A549 (cell line): ENCODE results near the gene SARS1. TPM values are rescaled to one million over a fixed set of nuclear protein-coding genes. Genes with fewer than 3 reads are reported as not detected.

Source experiments
- ATAC-seq, 2 experiments: fragments of 200-7000 bp in 1 of 2; fragments of >200 bp in 1 of 2; cut with Nextera tagmentation in 1 of 2; cut with Tn5 transposase in 1 of 2; 3 replicates each; pipeline versions ENCODE4 v1.8.0 to v1.9.1; 2018 to 2020; ENCODE audit warnings: mild to moderate bottlenecking in 1 of 2, moderate library complexity in 1 of 2
- CTCF ChIA-PET: fragments of 300-600 bp; sonication (Branson Sonifier 250); formaldehyde crosslinking; extraction: SDS; loops from one replicate; lab custom pipeline; 2021; ENCODE audit warnings: antibody characterized with exemption, inconsistent platforms; lab: Yijun Ruan, JAX
- POLR2A ChIA-PET: fragments of 350-600 bp; formaldehyde crosslinking; extraction: SDS; loops from one replicate; lab custom pipeline; 2021; ENCODE audit warnings: antibody characterized with exemption, inconsistent platforms; lab: Yijun Ruan, JAX
- DNase-seq, 2 experiments: peaks; one replicate each; pipeline versions ENCODE4 v3.0.0 to v3.0.0-alpha.2; 2011 to 2016; ENCODE audit warnings: low read depth in 1 of 2, low spot score in 1 of 2
- FAIRE-seq: peaks from 2 replicates; lab custom pipeline; 2011; peaks lifted over from hg19 to GRCh38; lab: Jason Lieb, UNC
- H3K27ac ChIP-seq, 2 experiments: fragments of >200 bp; sonication (Bioruptor Twin); formaldehyde crosslinking; 3 replicates each; pipeline ENCODE4 v1.5.1; 2016 to 2017
- H3K4me1 ChIP-seq: fragments of >200 bp; sonication (Bioruptor Twin); formaldehyde crosslinking; 3 replicates; pipeline ENCODE4 v1.6.1; 2016
- H3K4me2 ChIP-seq: fragments of >200 bp; sonication (Bioruptor Twin); formaldehyde crosslinking; 3 replicates; pipeline ENCODE4 v1.6.1; 2016
- H3K4me3 ChIP-seq: fragments of >200 bp; sonication (Bioruptor Twin); formaldehyde crosslinking; 3 replicates; pipeline ENCODE4 v1.5.1; 2016
- H3K9me3 ChIP-seq: fragments of >200 bp; sonication (Bioruptor Twin); formaldehyde crosslinking; 3 replicates; pipeline ENCODE4 v1.6.1; 2016
- ATOH8 ChIP-seq: fragments of 250-450 bp; sonication (Bioruptor Pico); IDR thresholded peaks from 2 replicates; pipeline ENCODE4 v1.5.0; 2020; ENCODE audit warnings: low read depth, mild to moderate bottlenecking, moderate library complexity
- BCL3 ChIP-seq: fragments of >200 bp; sonication (Bioruptor Twin); formaldehyde crosslinking; IDR thresholded peaks from 3 replicates; pipeline ENCODE4 v1.6.1; 2016
- CBX8 ChIP-seq: fragments of 200-600 bp; sonication (generic); IDR thresholded peaks from 2 replicates; pipeline ENCODE4 v1.6.1; 2016
- E2F6 ChIP-seq: IDR thresholded peaks from 2 replicates; pipeline ENCODE4 v1.6.1; 2012; ENCODE audit warnings: low read depth, borderline replicate concordance
- FOSB ChIP-seq: fragments of 250-450 bp; sonication (Bioruptor Pico); IDR thresholded peaks from 2 replicates; pipeline ENCODE4 v1.5.0; 2020; ENCODE audit warnings: mild to moderate bottlenecking, moderate library complexity
- GATA3 ChIP-seq: IDR thresholded peaks from 2 replicates; pipeline ENCODE4 v1.6.1; 2012; ENCODE audit warnings: borderline replicate concordance
- HOXB13 ChIP-seq: fragments of 250-450 bp; sonication (Bioruptor Pico); IDR thresholded peaks from 2 replicates; pipeline ENCODE4 v1.5.0; 2020; ENCODE audit warnings: low read depth, mild to moderate bottlenecking, moderate library complexity
- HOXB5 ChIP-seq: fragments of 250-450 bp; sonication (Bioruptor Pico); IDR thresholded peaks from 2 replicates; pipeline ENCODE4 v1.5.0; 2020; ENCODE audit warnings: mild to moderate bottlenecking, moderate library complexity
- KDM1A ChIP-seq: fragments of 200-600 bp; sonication (generic); IDR thresholded peaks from 2 replicates; pipeline ENCODE4 v1.6.1; 2016; ENCODE audit warnings: low read depth, mild to moderate bottlenecking
- KDM5A ChIP-seq: fragments of 200-600 bp; sonication (generic); IDR thresholded peaks from 2 replicates; pipeline ENCODE4 v1.6.1; 2016; ENCODE audit warnings: antibody characterized with exemption, mild to moderate bottlenecking
- NPAS2 ChIP-seq: fragments of 250-450 bp; sonication (Bioruptor Pico); IDR thresholded peaks from 2 replicates; pipeline ENCODE4 v1.8.0; 2022; ENCODE audit warnings: mild to moderate bottlenecking, moderate library complexity, borderline replicate concordance
- POLR2A ChIP-seq: IDR thresholded peaks from 2 replicates; pipeline ENCODE4 v1.6.1; 2012; ENCODE audit warnings: mild to moderate bottlenecking, low read length
- RAD21 ChIP-seq, 2 experiments: fragments of >200 bp in 1 of 2; sonication (Bioruptor Twin) in 1 of 2; formaldehyde crosslinking in 1 of 2; IDR thresholded peaks in 1 of 2; conservative IDR thresholded peaks in 1 of 2; 2 replicates in 1 of 2; 3 replicates in 1 of 2; pipeline ENCODE4 v1.6.1; 2012 to 2018; ENCODE audit warnings: inconsistent platforms in 1 of 2
- RARB ChIP-seq: fragments of 250-450 bp; sonication (Bioruptor Pico); IDR thresholded peaks from 2 replicates; pipeline ENCODE4 v1.8.0; 2021; ENCODE audit warnings: mild to moderate bottlenecking, moderate library complexity
- RCOR1 ChIP-seq: fragments of 150-350 bp; IDR thresholded peaks from 2 replicates; pipeline ENCODE4 v1.6.1; 2014; ENCODE audit warnings: antibody characterized with exemption, low read length, low read depth
- REST ChIP-seq: fragments of 200-600 bp; sonication (generic); IDR thresholded peaks from 2 replicates; pipeline ENCODE4 v1.6.1; 2016; ENCODE audit warnings: antibody characterized with exemption, mild to moderate bottlenecking, moderate library complexity
- RNF2 ChIP-seq: fragments of 200-600 bp; sonication (generic); IDR thresholded peaks from 2 replicates; pipeline ENCODE4 v1.6.1; 2016; ENCODE audit warnings: low read depth, mild to moderate bottlenecking, antibody characterized with exemption, moderate library complexity, borderline replicate concordance
- TFCP2L1 ChIP-seq: fragments of 250-450 bp; sonication (Bioruptor Pico); IDR thresholded peaks from 2 replicates; pipeline ENCODE4 v1.5.0; 2021; ENCODE audit warnings: mild to moderate bottlenecking
- USF2 ChIP-seq: fragments of 450-650 bp; IDR thresholded peaks from 2 replicates; pipeline ENCODE4 v1.6.1; 2014; ENCODE audit warnings: antibody characterized with exemption
- ZC3H11A ChIP-seq: fragments of 450-650 bp; IDR thresholded peaks from 2 replicates; pipeline ENCODE4 v1.6.1; 2014; ENCODE audit warnings: antibody characterized with exemption, mild to moderate bottlenecking
- ZFP36 ChIP-seq: fragments of 450-650 bp; IDR thresholded peaks from 2 replicates; pipeline ENCODE4 v1.6.1; 2014; ENCODE audit warnings: borderline replicate concordance; ENCODE audit not compliant: partially characterized antibody
- ZNF302 ChIP-seq: fragments of 250-450 bp; sonication (Bioruptor Pico); IDR thresholded peaks from 2 replicates; pipeline ENCODE4 v1.9.0; 2021; ENCODE audit warnings: inconsistent platforms, mild to moderate bottlenecking, moderate library complexity
- ZSCAN20 ChIP-seq: fragments of 250-450 bp; sonication (Bioruptor Pico); IDR thresholded peaks from 2 replicates; pipeline ENCODE4 v1.8.0; 2022; ENCODE audit warnings: mild to moderate bottlenecking, moderate library complexity
- WGBS: methylation state at CpG from one replicate; pipeline ENCODE4 v1.1.6; 2017; ENCODE audit errors: missing lambda C conversion rate; 5-methylcytosine and 5-hydroxymethylcytosine counted together
- polyA plus RNA-seq, 4 experiments: library from polyadenylated mRNA; depleted of rRNA in 3 of 4; stranded (reverse); fragments of >200 nt; fragmentation: RNase III in 1 of 4; extraction: RNeasy Plus Mini Kit Qiagen cat#74134 plus additional on column Dnase treatment in 1 of 4; gene quantifications; 2 replicates in 3 of 4; 3 replicates in 1 of 4; pipeline ENCODE4 v1.2.3, GENCODE V29; 2011 to 2017
- TF ChIP-seq, protein P1 (sequence below): fragments of >200 bp; sonication (Bioruptor Twin); formaldehyde crosslinking; IDR thresholded peaks from 3 replicates; pipeline ENCODE4 v1.5.1; 2016
- TF ChIP-seq, protein P2 (sequence below): IDR thresholded peaks from 2 replicates; pipeline ENCODE4 v1.6.1; 2012

The SARS1 gene
- polyA plus RNA-seq, 2 of the 4 experiments (the other 2 are of a cell fraction): 103 to 152 TPM

DNA sequence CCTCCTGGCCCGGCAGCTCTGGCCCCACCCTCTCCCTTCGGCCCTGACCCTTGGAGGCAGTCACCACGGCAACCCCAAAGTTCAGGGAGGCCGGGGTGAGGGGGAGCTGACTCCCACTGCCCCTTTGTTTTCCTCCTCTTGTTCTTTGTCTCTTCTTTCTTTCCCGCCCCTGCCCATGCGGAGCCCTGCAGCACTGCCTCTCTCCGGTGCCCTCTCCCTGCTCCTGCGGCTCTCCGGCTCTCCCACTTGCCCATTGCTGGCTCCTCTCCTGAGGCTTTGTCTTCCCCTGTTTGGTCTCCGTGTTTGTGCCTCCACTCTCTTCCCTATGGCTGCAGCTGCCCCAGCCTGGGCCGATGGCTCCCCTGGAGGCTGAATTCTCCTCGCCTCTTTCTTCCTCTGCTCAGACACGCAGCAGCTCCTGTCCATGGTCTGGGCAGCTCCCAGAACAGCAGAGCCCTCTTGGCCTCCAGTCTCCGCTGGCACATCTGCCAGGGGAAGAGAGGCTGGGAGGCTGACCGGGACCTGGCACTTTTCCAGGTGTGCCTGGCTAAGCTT lies 41.5 kb downstream of the SARS1 start:
- Histone ChIP-seq H3K27ac (peak overlapping the region in 1 of 2 experiments; percentile 69; a peak in 2 of 6 replicates), H3K4me3 (no peak overlapping the region), H3K4me1 (peaks cover 15% of the 10 kb centered on the region), H3K4me2 (no peak overlapping the region), H3K9me3 (no peaks in the 10 kb centered on the region)
- ChIA-PET POLR2A (no interaction called here), CTCF (interaction anchor here (0.5 to 4.6 kb wide), 8 partner anchors 9 to 774 kb away, joined by 3 to 29 read pairs (median 4); partner anchors contain the start of gene SORT1)
- no peak for FAIRE-seq
- no peak for DNase-seq
- 92% methylated on average over 15 of the region's 15 CpGs for WGBS
- peak in 1 of 2 experiments; percentile 14; a peak in 1 of 6 replicates for ATAC-seq
- TF ChIP-seq GATA3: no peak
- no peak for TF ChIP-seq CBX8
- TF ChIP-seq ZC3H11A: no peak
- TF ChIP-seq RNF2: no peak
- TF ChIP-seq E2F6: no peak
- TF ChIP-seq BCL3: no peak
- no peak for TF ChIP-seq KDM5A
- TF ChIP-seq RAD21 (conservative IDR thresholded peaks at IDR 0.05 in 1 of 2, IDR thresholded peaks at IDR 0.05 in 1 of 2): no peak
- TF ChIP-seq REST: no peak
- TF ChIP-seq ZSCAN20: no peak
- TF ChIP-seq POLR2A: no peak
- no peak for TF ChIP-seq NPAS2
- TF ChIP-seq ZFP36: no peak
- TF ChIP-seq ZNF302: no peak
- no peak for TF ChIP-seq FOSB

- FAIRE-seq: no peak
- no peak for ATAC-seq
- ChIA-PET CTCF (interaction anchor here (0.5 to 4.6 kb wide), 5 partner anchors 8 to 773 kb away, joined by 3 to 29 read pairs (median 4); partner anchors contain the start of gene SORT1), POLR2A (no interaction called here)
- 90% methylated on average over 5 of the region's 5 CpGs for WGBS
- Histone ChIP-seq H3K4me2 (no peak overlapping the region), H3K4me1 (peaks cover 15% of the 10 kb centered on the region), H3K27ac (no peak overlapping the region), H3K9me3 (no peaks in the 10 kb centered on the region), H3K4me3 (no peak overlapping the region)
- no peak for DNase-seq
- TF ChIP-seq RARB: no peak
- no peak for TF ChIP-seq GATA3
- TF ChIP-seq, protein P1, sequence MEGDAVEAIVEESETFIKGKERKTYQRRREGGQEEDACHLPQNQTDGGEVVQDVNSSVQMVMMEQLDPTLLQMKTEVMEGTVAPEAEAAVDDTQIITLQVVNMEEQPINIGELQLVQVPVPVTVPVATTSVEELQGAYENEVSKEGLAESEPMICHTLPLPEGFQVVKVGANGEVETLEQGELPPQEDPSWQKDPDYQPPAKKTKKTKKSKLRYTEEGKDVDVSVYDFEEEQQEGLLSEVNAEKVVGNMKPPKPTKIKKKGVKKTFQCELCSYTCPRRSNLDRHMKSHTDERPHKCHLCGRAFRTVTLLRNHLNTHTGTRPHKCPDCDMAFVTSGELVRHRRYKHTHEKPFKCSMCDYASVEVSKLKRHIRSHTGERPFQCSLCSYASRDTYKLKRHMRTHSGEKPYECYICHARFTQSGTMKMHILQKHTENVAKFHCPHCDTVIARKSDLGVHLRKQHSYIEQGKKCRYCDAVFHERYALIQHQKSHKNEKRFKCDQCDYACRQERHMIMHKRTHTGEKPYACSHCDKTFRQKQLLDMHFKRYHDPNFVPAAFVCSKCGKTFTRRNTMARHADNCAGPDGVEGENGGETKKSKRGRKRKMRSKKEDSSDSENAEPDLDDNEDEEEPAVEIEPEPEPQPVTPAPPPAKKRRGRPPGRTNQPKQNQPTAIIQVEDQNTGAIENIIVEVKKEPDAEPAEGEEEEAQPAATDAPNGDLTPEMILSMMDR: no peak
- TF ChIP-seq TFCP2L1 (CRISPR knock-in tag): no peak
- no peak for TF ChIP-seq RCOR1
- TF ChIP-seq, protein P2, sequence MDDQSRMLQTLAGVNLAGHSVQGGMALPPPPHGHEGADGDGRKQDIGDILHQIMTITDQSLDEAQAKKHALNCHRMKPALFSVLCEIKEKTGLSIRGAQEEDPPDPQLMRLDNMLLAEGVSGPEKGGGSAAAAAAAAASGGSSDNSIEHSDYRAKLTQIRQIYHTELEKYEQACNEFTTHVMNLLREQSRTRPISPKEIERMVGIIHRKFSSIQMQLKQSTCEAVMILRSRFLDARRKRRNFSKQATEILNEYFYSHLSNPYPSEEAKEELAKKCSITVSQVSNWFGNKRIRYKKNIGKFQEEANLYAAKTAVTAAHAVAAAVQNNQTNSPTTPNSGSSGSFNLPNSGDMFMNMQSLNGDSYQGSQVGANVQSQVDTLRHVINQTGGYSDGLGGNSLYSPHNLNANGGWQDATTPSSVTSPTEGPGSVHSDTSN: no peak
- no peak for TF ChIP-seq ATOH8 (CRISPR knock-in tag)
- no peak for TF ChIP-seq KDM1A
- TF ChIP-seq ZNF302: no peak
- TF ChIP-seq USF2: no peak
- TF ChIP-seq HOXB13: no peak
- TF ChIP-seq HOXB5 (CRISPR knock-in tag): no peak
- TF ChIP-seq CBX8: no peak
These were observed 42.0 kb downstream of the SARS1 start for GRCh38 chr1:109255678-109256077.
